SU-DHL-6 (cell line): Measurements from ENCODE around the gene AIFM1.

Experiments used
- CTCF ChIP-seq: fragments of 200-600 bp; sonication (generic); IDR thresholded peaks from one replicate; pipeline ENCODE4 v1.5.1; 2017; ENCODE audit warnings: antibody characterized with exemption, mild to moderate bottlenecking, low read length, moderate library complexity; ENCODE audit not compliant: insufficient read depth, poor library complexity, severe bottlenecking
- EZH2phosphoT487 ChIP-seq: fragments of 200-600 bp; sonication (generic), shearing (Covaris generic); conservative IDR thresholded peaks from 2 replicates; pipeline ENCODE4 v1.6.1; 2018; ENCODE audit warnings: mild to moderate bottlenecking, antibody characterized with exemption, low read length, moderate library complexity, mixed read lengths

GRCh38 chrX:130110379-130111219 is 55.0 kb downstream of the AIFM1 start, which contains the start of gene ELF4:
- TF ChIP-seq CTCF, result no peak
- TF ChIP-seq EZH2phosphoT487, result no peak
